Progenitor cell of endocrine pancreas (in vitro differentiated cells): ENCODE measurements around the gene DGKZ. TPM values are rescaled to one million over a fixed set of nuclear protein-coding genes. Genes with fewer than 3 reads are reported as not detected.

Experiments used
- DNase-seq: peaks from one replicate; pipeline ENCODE4 v3.0.0; 2021; ENCODE audit warnings: low spot score; ENCODE audit not compliant: unreplicated experiment
- H3K27ac Mint-ChIP-seq: 2 replicates; pipeline ENCODE4 v1.8.0; 2021; ENCODE audit warnings: mild to moderate bottlenecking, moderate library complexity, mixed read lengths
- H3K27me3 Mint-ChIP-seq: 2 replicates; pipeline ENCODE4 v1.8.0; 2021; ENCODE audit warnings: mixed read lengths
- H3K36me3 Mint-ChIP-seq: 2 replicates; pipeline ENCODE4 v1.8.0; 2022; ENCODE audit warnings: mixed read lengths; ENCODE audit not compliant: insufficient read depth
- H3K4me1 Mint-ChIP-seq: 2 replicates; pipeline ENCODE4 v1.8.0; 2021; ENCODE audit warnings: low read depth, mixed read lengths
- H3K4me3 Mint-ChIP-seq: 2 replicates; pipeline ENCODE4 v1.8.0; 2021; ENCODE audit warnings: low read depth, mild to moderate bottlenecking, moderate library complexity, mixed read lengths
- H3K9me3 Mint-ChIP-seq: 2 replicates; pipeline ENCODE4 v1.8.0; 2021; ENCODE audit warnings: low read depth, mixed read lengths
- long read RNA-seq: library from polyadenylated mRNA; unstranded; transcript quantifications from one replicate; pipeline ENCODE4 v2.0.0, GENCODE V29; 2020
- total RNA-seq: library from RNA; stranded (reverse); gene quantifications from 2 replicates; pipeline ENCODE4 v1.2.1, GENCODE V29; 2021
- TF ChIP-seq, protein P1 (sequence below): fragments of 200-600 bp; sonication (generic); IDR thresholded peaks from one replicate; pipeline ENCODE4 v1.5.0; 2021; ENCODE audit warnings: antibody characterized with exemption, mild to moderate bottlenecking; ENCODE audit not compliant: unreplicated experiment

Gene DGKZ, protein sequence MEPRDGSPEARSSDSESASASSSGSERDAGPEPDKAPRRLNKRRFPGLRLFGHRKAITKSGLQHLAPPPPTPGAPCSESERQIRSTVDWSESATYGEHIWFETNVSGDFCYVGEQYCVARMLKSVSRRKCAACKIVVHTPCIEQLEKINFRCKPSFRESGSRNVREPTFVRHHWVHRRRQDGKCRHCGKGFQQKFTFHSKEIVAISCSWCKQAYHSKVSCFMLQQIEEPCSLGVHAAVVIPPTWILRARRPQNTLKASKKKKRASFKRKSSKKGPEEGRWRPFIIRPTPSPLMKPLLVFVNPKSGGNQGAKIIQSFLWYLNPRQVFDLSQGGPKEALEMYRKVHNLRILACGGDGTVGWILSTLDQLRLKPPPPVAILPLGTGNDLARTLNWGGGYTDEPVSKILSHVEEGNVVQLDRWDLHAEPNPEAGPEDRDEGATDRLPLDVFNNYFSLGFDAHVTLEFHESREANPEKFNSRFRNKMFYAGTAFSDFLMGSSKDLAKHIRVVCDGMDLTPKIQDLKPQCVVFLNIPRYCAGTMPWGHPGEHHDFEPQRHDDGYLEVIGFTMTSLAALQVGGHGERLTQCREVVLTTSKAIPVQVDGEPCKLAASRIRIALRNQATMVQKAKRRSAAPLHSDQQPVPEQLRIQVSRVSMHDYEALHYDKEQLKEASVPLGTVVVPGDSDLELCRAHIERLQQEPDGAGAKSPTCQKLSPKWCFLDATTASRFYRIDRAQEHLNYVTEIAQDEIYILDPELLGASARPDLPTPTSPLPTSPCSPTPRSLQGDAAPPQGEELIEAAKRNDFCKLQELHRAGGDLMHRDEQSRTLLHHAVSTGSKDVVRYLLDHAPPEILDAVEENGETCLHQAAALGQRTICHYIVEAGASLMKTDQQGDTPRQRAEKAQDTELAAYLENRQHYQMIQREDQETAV
- 55.1 and 58.3 TPM in 2 replicates for total RNA-seq
- long read RNA-seq, result 0 reads

DNA sequence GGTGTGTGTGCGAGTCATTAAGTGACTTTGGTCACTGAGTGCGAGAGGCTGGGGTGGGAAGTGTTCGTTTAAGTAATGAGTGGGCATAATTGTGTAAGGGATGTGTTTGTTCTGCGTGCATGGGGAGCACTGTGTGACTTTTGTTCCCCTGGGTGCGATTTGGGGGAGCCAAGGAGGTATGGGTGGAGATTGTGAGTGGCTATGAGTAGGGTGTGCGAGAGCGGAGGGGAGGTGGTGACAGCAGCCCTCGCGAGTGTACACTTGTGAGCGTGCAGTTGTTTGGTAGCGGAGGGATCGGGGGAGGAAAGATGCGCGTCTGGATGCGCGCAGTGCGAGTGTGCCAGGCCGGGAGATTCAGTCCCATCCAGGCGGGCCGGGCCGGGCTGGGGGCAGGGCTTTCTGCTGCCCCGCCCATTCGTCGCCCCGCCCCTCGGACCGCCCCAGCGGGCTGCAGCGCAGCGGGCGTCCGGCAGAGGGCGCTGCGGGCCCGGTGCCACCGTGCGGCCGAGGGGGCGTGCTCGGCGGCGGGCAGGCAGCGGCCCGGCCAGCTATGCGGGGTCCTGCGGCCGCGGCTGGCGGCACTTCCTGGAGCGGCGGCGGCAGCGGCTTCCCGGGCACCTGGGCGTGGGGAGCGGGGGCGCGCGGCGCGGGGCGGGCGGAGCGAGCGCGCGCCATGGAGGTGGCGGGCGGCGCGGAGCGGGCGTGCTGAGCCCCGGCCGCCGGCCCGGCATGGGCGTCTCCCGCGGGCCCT lies at the start of gene DGKZ:
DGKZ (plus strand) TSS at position 578 of the 751 bp plus-strand sequence. CDS start 197 bp downstream, outside the sequence.
- Mint-ChIP-seq H3K36me3 (no peaks in the 10 kb centered on the region), H3K4me1 (peaks cover 26% of the 10 kb centered on the region), H3K27me3 (peaks cover 24% of the 10 kb centered on the region), H3K9me3 (no peaks in the 10 kb centered on the region), H3K27ac (peak within 1 kb of the TSS; percentile 2), H3K4me3 (peak within 1 kb of the TSS; percentile 77)
- DNase-seq, result peak; percentile 86
- TF ChIP-seq, protein P1, sequence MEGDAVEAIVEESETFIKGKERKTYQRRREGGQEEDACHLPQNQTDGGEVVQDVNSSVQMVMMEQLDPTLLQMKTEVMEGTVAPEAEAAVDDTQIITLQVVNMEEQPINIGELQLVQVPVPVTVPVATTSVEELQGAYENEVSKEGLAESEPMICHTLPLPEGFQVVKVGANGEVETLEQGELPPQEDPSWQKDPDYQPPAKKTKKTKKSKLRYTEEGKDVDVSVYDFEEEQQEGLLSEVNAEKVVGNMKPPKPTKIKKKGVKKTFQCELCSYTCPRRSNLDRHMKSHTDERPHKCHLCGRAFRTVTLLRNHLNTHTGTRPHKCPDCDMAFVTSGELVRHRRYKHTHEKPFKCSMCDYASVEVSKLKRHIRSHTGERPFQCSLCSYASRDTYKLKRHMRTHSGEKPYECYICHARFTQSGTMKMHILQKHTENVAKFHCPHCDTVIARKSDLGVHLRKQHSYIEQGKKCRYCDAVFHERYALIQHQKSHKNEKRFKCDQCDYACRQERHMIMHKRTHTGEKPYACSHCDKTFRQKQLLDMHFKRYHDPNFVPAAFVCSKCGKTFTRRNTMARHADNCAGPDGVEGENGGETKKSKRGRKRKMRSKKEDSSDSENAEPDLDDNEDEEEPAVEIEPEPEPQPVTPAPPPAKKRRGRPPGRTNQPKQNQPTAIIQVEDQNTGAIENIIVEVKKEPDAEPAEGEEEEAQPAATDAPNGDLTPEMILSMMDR, result peak; percentile 87

DNA sequence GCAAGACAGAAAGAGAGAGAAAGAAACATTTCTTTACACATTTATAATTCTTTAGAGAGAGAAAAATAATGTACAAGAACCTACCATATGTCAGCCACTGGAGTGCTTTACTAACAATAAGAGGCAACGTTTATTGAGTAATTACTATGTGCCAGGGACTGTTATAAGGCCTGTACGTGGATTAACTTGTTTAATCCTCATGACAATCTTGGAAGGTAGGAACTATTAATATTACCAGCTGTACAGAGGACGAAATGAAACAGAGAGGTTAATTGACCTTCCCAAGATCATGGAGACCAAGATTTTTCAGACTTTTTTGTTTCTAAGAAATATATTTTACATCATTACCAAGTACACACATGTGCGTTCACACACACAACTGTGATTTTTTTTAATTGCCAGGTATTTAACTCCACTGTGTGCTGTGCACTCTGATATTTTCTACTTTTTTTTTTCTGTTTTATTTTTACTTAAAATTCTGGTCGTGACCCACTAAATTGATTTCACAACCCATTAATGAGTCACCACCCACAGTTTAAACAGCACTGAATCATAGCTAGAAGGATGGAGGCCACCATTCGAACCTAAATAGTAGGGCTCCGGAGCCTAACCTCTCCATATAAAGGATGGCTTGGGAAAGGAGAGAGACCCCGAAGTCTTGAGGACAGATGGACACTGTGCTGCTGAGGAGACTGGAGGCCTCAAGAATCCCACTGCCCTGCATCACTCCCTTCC lies 48.4 kb upstream of the DGKZ start:
- Mint-ChIP-seq H3K27ac (no peak overlapping the region), H3K9me3 (no peaks in the 10 kb centered on the region), H3K4me3 (no peak overlapping the region), H3K27me3 (no peaks in the 10 kb centered on the region), H3K36me3 (no peaks in the 10 kb centered on the region), H3K4me1 (peaks cover 18% of the 10 kb centered on the region)
- TF ChIP-seq, protein P1, result no peak
- no peak for DNase-seq

DNA sequence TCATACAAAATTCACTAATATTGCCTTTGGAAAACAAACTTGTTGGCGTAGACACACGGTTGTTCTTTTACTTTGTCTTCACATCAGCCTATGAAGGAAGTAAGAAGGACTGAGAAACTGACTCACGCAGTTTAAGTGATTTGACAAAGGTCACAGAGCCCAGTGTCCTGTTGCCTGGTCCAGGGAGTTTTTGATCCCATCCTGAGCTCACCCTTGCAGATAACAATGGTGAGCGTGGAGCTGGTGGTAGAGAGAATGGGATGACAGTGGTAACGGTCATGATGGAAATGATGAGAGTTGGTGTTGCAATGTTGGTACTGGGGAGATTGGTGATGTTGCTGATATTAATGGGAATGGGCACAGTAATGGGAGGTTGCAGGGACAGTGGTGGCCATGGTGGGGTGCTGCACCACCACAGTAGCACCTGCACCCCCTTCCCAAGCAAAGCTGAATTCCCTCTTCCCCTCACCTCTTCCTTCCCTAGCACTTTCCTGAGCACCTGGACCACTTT lies 47.8 kb upstream of the DGKZ start:
- Mint-ChIP-seq H3K27ac (no peak overlapping the region), H3K36me3 (no peaks in the 10 kb centered on the region), H3K27me3 (no peaks in the 10 kb centered on the region), H3K4me3 (no peak overlapping the region), H3K4me1 (peaks cover 18% of the 10 kb centered on the region), H3K9me3 (no peaks in the 10 kb centered on the region)
- no peak for DNase-seq
- TF ChIP-seq, protein P1, result no peak

DNA sequence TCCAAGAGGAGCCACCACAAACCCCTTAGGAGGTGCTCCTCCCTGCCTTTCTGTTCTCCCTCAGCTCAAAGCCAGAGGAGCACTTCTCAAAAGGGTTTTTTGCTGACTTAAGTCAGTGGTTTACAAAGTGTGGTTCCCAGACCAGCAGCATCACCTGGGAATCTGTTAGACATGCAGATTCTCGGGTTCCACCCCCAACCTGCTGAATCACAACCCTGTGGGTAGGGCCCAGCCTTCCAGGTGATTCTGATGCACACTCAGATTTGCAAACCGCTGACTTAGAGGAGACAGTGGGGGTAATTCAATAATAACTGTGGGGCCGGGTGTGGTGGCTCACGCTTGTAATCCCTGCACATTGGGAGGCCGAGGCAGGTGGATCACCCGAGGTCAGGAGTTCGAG lies 47.0 kb upstream of the DGKZ start:
- Mint-ChIP-seq H3K27me3 (no peaks in the 10 kb centered on the region), H3K36me3 (no peaks in the 10 kb centered on the region), H3K27ac (no peak overlapping the region), H3K9me3 (no peaks in the 10 kb centered on the region), H3K4me1 (peaks cover 15% of the 10 kb centered on the region), H3K4me3 (no peak overlapping the region)
- TF ChIP-seq, protein P1, result no peak
- DNase-seq, result no peak
